Fibroblast of the aortic adventitia (primary cell): ENCODE measurements around the gene SALL1. TPM values are rescaled to one million over a fixed set of nuclear protein-coding genes. Genes with fewer than 3 reads are reported as not detected.

Source experiments
- DNase-seq: peaks from one replicate; pipeline ENCODE4 v3.0.0-alpha.2; 2010; ENCODE audit warnings: low read depth
- H3K4me3 ChIP-seq: 2 replicates; pipeline ENCODE4 v1.5.1; 2011; ENCODE audit warnings: low read depth, mild to moderate bottlenecking, control low read depth, low read length, moderate library complexity
- CTCF ChIP-seq: IDR thresholded peaks from 2 replicates; pipeline ENCODE4 v1.5.1; 2011; ENCODE audit warnings: mild to moderate bottlenecking, low read length, control low read depth, inconsistent platforms; ENCODE audit not compliant: insufficient read depth
- total RNA-seq: library from RNA; depleted of rRNA; stranded (reverse); fragments of >200 nt; gene quantifications from 2 replicates; pipeline ENCODE4 v1.2.3, GENCODE V29; 2012; ENCODE audit warnings: low replicate concordance

Gene SALL1
- total RNA-seq, 1 donor, result 2.6 TPM

- TF ChIP-seq CTCF, result no peak
- no peak overlapping the region for H3K4me3 ChIP-seq
- DNase-seq, result no peak
Observed at GRCh38 chr16:51095890-51096626, 55.0 kb downstream of the SALL1 start.

GRCh38 chr16:51095084-51095881, 55.8 kb downstream of the SALL1 start:
- DNase-seq, result no peak
- H3K4me3 ChIP-seq, result no peak overlapping the region
- TF ChIP-seq CTCF, result no peak

GRCh38 chr16:51093726-51094280, 57.3 kb downstream of the SALL1 start:
- no peak overlapping the region for H3K4me3 ChIP-seq
- no peak for TF ChIP-seq CTCF
- DNase-seq, result no peak
